Psoas muscle (tissue), 8 donors: Measurements from ENCODE around the gene SLC46A1. TPM values are rescaled to one million over a fixed set of nuclear protein-coding genes. Genes with fewer than 3 reads are reported as not detected.

Experiments
- ATAC-seq, 4 donors: fragments of 200-7000 bp; cut with Tn5 transposase; one replicate each; pipeline ENCODE4 v1.9.1; 2020; ENCODE audit warnings: moderate library complexity in 3 of 4, mild to moderate bottlenecking in 2 of 4
- DNase-seq, 2 donors: peaks; one replicate each; pipeline ENCODE4 v3.0.0-alpha.2; 2020
- H3K27ac ChIP-seq: fragments of 200-600 bp; one replicate; pipeline ENCODE4 v1.8.0; 2022
- H3K27me3 ChIP-seq, 3 donors: fragments of 200-600 bp in 1 of 3; one replicate each; pipeline versions ENCODE4 v1.6.1 to v1.8.0; 2013 to 2022; ENCODE audit warnings: low read length in 2 of 3, mild to moderate bottlenecking in 2 of 3, moderate library complexity in 1 of 3; ENCODE audit not compliant: insufficient read depth in 3 of 3
- H3K36me3 ChIP-seq, 2 donors: fragments of 200-600 bp in 1 of 2; one replicate each; pipeline versions ENCODE4 v1.6.1 to v1.8.0; 2013 to 2022; ENCODE audit warnings: low read depth in 1 of 2, mild to moderate bottlenecking in 1 of 2, moderate library complexity in 1 of 2; ENCODE audit not compliant: insufficient read depth in 1 of 2
- H3K4me1 ChIP-seq: fragments of 200-600 bp; one replicate; pipeline ENCODE4 v1.8.0; 2022
- H3K4me3 ChIP-seq: fragments of 200-600 bp; one replicate; pipeline ENCODE4 v1.8.0; 2022; ENCODE audit warnings: mild to moderate bottlenecking
- H3K9me3 ChIP-seq: fragments of 200-600 bp; one replicate; pipeline ENCODE4 v1.8.0; 2022
- CTCF ChIP-seq: fragments of 200-600 bp; IDR thresholded peaks from one replicate; pipeline ENCODE4 v1.8.0; 2022; ENCODE audit warnings: antibody characterized with exemption
- WGBS, 3 donors: extraction: QIAGEN DNeasy Blood & Tissue Kit; methylation state at CpG; one replicate each; pipeline versions ENCODE4 v1.1.6 to v1.1.7; 2013; 5-methylcytosine and 5-hydroxymethylcytosine counted together
- intact Hi-C, 2 donors: fragments of 100-400 bp; cut with DNase I; formaldehyde crosslinking; loops; one replicate each; pipeline versions ENCODE4 v1.11.0 to v1.14.2; 2022
- polyA plus RNA-seq, 3 donors: library from polyadenylated mRNA; stranded (reverse); fragments of 200-250 nt; gene quantifications; one replicate each; pipeline ENCODE4 v1.2.3, GENCODE V29; 2013
- total RNA-seq, 4 donors: library from RNA; stranded (reverse); fragmentation: NEBNext Ultra II Directional in 2 of 4; extraction: Animal tissue kit (Norgen Biotek cat#: 25700) in 2 of 4; gene quantifications; one replicate each; pipeline versions ENCODE4 v1.2.1 to v1.2.4, GENCODE V29; 2021 to 2023
- donor health status: healthy with polysubstance abuse.
- donor health status: DM: no; HTN: no; CAD: no; lungs with moderate emphysema.
- donor health status: Bipolar disorder and iron deficiency.
- donor health status: healthy.
- donor health status: DM: yes; HTN: yes; CAD: no.
- donor health status: DM: no; HTN: no; CAD: no.
- donor health status: DM: no; HTN: no; CAD: no.
- donor health status: DM: yes; HTN: yes; CAD: no.

SLC46A1 gene
- total and polyA plus RNA-seq, 7 donors: 1.1 to 4.2 (median 2.7) TPM

GRCh38 chr17:28390984-28391383, 15.0 kb downstream of the SLC46A1 start:
- H3K27ac ChIP-seq: no peak overlapping the region
- no peaks in the 10 kb centered on the region for H3K4me1 ChIP-seq
- 88 to 92% (median 89%) methylated on average over 1 of the region's 1 CpG for WGBS, 3 donors
- no peaks in the 10 kb centered on the region for H3K27me3 ChIP-seq
- no peak for TF ChIP-seq CTCF
- no peak overlapping the region for H3K4me3 ChIP-seq
- H3K9me3 ChIP-seq: no peaks in the 10 kb centered on the region
- ATAC-seq (no peak), DNase-seq (no peak)
- intact Hi-C loops: no loop called here
- peaks cover 3 to 57% of the 10 kb centered on the region in 2 donors for H3K36me3 ChIP-seq

- intact Hi-C loops: no loop called here
- Histone ChIP-seq H3K9me3 (no peaks in the 10 kb centered on the region), H3K4me3 (no peak overlapping the region), H3K27ac (no peak overlapping the region), H3K4me1 (no peaks in the 10 kb centered on the region), H3K36me3 (peaks cover 3 to 53% of the 10 kb centered on the region in 2 donors), H3K27me3 (no peaks in the 10 kb centered on the region)
- WGBS, 3 donors: 88 to 89% (median 89%) methylated on average over 2 of the region's 2 CpGs
- DNase-seq: no peak
- no peak for ATAC-seq
- no peak for TF ChIP-seq CTCF
These were observed 15.4 kb downstream of the SLC46A1 start for GRCh38 chr17:28390563-28390962.

- TF ChIP-seq CTCF: no peak
- no peaks in the 10 kb centered on the region for H3K4me1 ChIP-seq
- no peak overlapping the region for H3K27ac ChIP-seq
- H3K4me3 ChIP-seq: no peak overlapping the region
- WGBS, 3 donors: 88 to 95% (median 90%) methylated on average over 1 of the region's 1 CpG
- no peaks in the 10 kb centered on the region for H3K9me3 ChIP-seq
- ATAC-seq (no peak), DNase-seq (no peak)
- no peaks in the 10 kb centered on the region for H3K27me3 ChIP-seq
- peaks cover 3 to 50% of the 10 kb centered on the region in 2 donors for H3K36me3 ChIP-seq
- intact Hi-C loops: no loop called here
These were observed 15.9 kb downstream of the SLC46A1 start for GRCh38 chr17:28390141-28390540.

GRCh38 chr17:28388106-28388505, 17.9 kb downstream of the SLC46A1 start:
- H3K9me3 ChIP-seq: no peaks in the 10 kb centered on the region
- H3K4me1 ChIP-seq: no peaks in the 10 kb centered on the region
- DNase-seq (no peak), ATAC-seq (no peak)
- intact Hi-C loops: no loop called here
- peaks cover 3 to 46% of the 10 kb centered on the region in 2 donors for H3K36me3 ChIP-seq
- H3K27me3 ChIP-seq: peaks cover 0 to 5% (median 0%) of the 10 kb centered on the region in 3 donors
- H3K4me3 ChIP-seq: no peak overlapping the region
- WGBS, 3 donors: 94 to 96% (median 96%) methylated on average over 11 of the region's 11 CpGs
- H3K27ac ChIP-seq: no peak overlapping the region
- TF ChIP-seq CTCF: no peak

GRCh38 chr17:28386391-28386790, 19.6 kb downstream of the SLC46A1 start:
- Histone ChIP-seq H3K9me3 (no peaks in the 10 kb centered on the region), H3K36me3 (peaks cover 3 to 36% of the 10 kb centered on the region in 2 donors), H3K4me3 (no peak overlapping the region), H3K27ac (no peak overlapping the region), H3K4me1 (no peaks in the 10 kb centered on the region), H3K27me3 (peaks cover 0 to 5% (median 0%) of the 10 kb centered on the region in 3 donors)
- intact Hi-C loops: no loop called here
- DNase-seq: no peak
- no peak for TF ChIP-seq CTCF
- ATAC-seq: no peak
